GM03348 (cell line): ENCODE results near the gene SLC22A12.

ENCODE experiments used
- DNase-seq: peaks from one replicate; pipeline ENCODE4 v3.0.0; 2012; ENCODE audit warnings: low spot score

The SLC22A12 gene

GRCh38 chr11:64627371-64627770, 36.4 kb downstream of the SLC22A12 start:
- DNase-seq = no peak

GRCh38 chr11:64628596-64628995, 37.6 kb downstream of the SLC22A12 start:
- no peak for DNase-seq

GRCh38 chr11:64629103-64629502, 38.1 kb downstream of the SLC22A12 start:
- no peak for DNase-seq

GRCh38 chr11:64629796-64630562, 39.0 kb downstream of the SLC22A12 start:
- DNase-seq = no peak

- no peak for DNase-seq
Observed at GRCh38 chr11:64631675-64632074, 40.7 kb downstream of the SLC22A12 start.

- DNase-seq = no peak
Observed at GRCh38 chr11:64632237-64632636, 41.2 kb downstream of the SLC22A12 start.

GRCh38 chr11:64632654-64633053, 41.6 kb downstream of the SLC22A12 start:
- DNase-seq = no peak

- DNase-seq = no peak
Observed at GRCh38 chr11:64633555-64634159, 42.6 kb downstream of the SLC22A12 start.

- no peak for DNase-seq
Observed at GRCh38 chr11:64637334-64638017, 46.5 kb downstream of the SLC22A12 start.

- DNase-seq = no peak
Observed at GRCh38 chr11:64638018-64638665, 47.1 kb downstream of the SLC22A12 start.

- DNase-seq = no peak
Observed at GRCh38 chr11:64638829-64639228, 47.8 kb downstream of the SLC22A12 start.

- DNase-seq = no peak
Observed at GRCh38 chr11:64639885-64640284, 48.9 kb downstream of the SLC22A12 start.

GRCh38 chr11:64641596-64642417, 50.8 kb downstream of the SLC22A12 start:
- no peak for DNase-seq

GRCh38 chr11:64642418-64642735, 51.4 kb downstream of the SLC22A12 start:
- DNase-seq = no peak

- no peak for DNase-seq
Observed at GRCh38 chr11:64642871-64643255, 51.8 kb downstream of the SLC22A12 start.

GRCh38 chr11:64643256-64643881, 52.3 kb downstream of the SLC22A12 start:
- peak; percentile 48 for DNase-seq

GRCh38 chr11:64643920-64644646, 53.1 kb downstream of the SLC22A12 start:
- DNase-seq = no peak

- peak; percentile 31 for DNase-seq
Observed at GRCh38 chr11:64644647-64645275, 53.7 kb downstream of the SLC22A12 start.

GRCh38 chr11:64647019-64647779, 56.2 kb downstream of the SLC22A12 start:
- DNase-seq = no peak

GRCh38 chr11:64648551-64648950, 57.5 kb downstream of the SLC22A12 start:
- no peak for DNase-seq
